K562 (cell line): ENCODE data around the gene STAP1. TPM values are rescaled to one million over a fixed set of nuclear protein-coding genes. Genes with fewer than 3 reads are reported as not detected.

Experiments
- BRD4 ChIP-seq: fragments of 200-600 bp; sonication (generic); IDR thresholded peaks from 2 replicates; pipeline ENCODE4 v1.6.1; 2017; ENCODE audit warnings: inconsistent platforms
- CREM ChIP-seq: IDR thresholded peaks from 2 replicates; pipeline ENCODE4 v1.6.1; 2014; ENCODE audit warnings: antibody characterized with exemption, low read depth
- ELF2 ChIP-seq: fragments of 250-450 bp; sonication (Bioruptor Pico); IDR thresholded peaks from 2 replicates; pipeline ENCODE4 v1.5.0; 2021; ENCODE audit warnings: mild to moderate bottlenecking
- FOXP1 ChIP-seq: sonication (generic); formaldehyde crosslinking; IDR thresholded peaks from 2 replicates; pipeline ENCODE4 v1.8.0; 2022; ENCODE audit warnings: mild to moderate bottlenecking, missing genetic modification reagents
- HDAC2 ChIP-seq: fragments of 450-650 bp; IDR thresholded peaks from 2 replicates; pipeline ENCODE4 v1.6.1; 2016; ENCODE audit warnings: mild to moderate bottlenecking
- SAFB ChIP-seq: fragments of 200-400 bp; formaldehyde crosslinking; IDR thresholded peaks from 2 replicates; pipeline ENCODE4 v1.6.1; 2017; ENCODE audit warnings: low read depth, low read length, borderline replicate concordance
- TBL1XR1 ChIP-seq, 2 experiments: IDR thresholded peaks; 2 replicates each; pipeline ENCODE4 v1.6.1; 2012; ENCODE audit warnings: improper control_type of control experiment in 2 of 2, low read length in 2 of 2, mild to moderate bottlenecking in 1 of 2
- ZBTB17 ChIP-seq: fragments of 450-650 bp; formaldehyde crosslinking; IDR thresholded peaks from 2 replicates; pipeline ENCODE4 v1.4.0; 2020; ENCODE audit warnings: mild to moderate bottlenecking
- ZNF23 ChIP-seq: fragments of 250-450 bp; sonication (Bioruptor Pico); IDR thresholded peaks from 2 replicates; pipeline ENCODE4 v1.4.0; 2020; ENCODE audit warnings: mild to moderate bottlenecking
- ZNF436 ChIP-seq: fragments of 250-450, 450-650 bp; sonication (Bioruptor Pico); formaldehyde crosslinking; IDR thresholded peaks from 2 replicates; pipeline ENCODE4 v1.7.0; 2020; ENCODE audit warnings: mild to moderate bottlenecking
- ZNF644 ChIP-seq: fragments of 200-800 bp; sonication (Bioruptor generic); IDR thresholded peaks from 2 replicates; pipeline ENCODE4 v1.6.1; 2016; ENCODE audit warnings: low read depth, missing genetic modification characterization, missing compliant biosample characterization
- polyA plus RNA-seq, 8 experiments: library from polyadenylated mRNA; depleted of rRNA in 4 of 8; stranded (reverse) in 5 of 8; unstranded in 3 of 8; fragments of >200 nt; fragmentation: Nextera tagmentation in 2 of 8; fragmentation: Illumina TruSeq in 1 of 8; extraction: Ambion mirVana in 2 of 8; extraction: Trizol in 1 of 8; gene quantifications; 2 replicates each; pipeline versions ENCODE4 v1.2.1 to v1.2.3, GENCODE V29; 2011 to 2014; ENCODE audit warnings: inconsistent platforms in 1 of 8, missing spikeins in 1 of 8
- total RNA-seq, 7 experiments: library from RNA; depleted of rRNA in 6 of 7; stranded (reverse); fragments of >200 nt in 6 of 7; fragmentation: Illumina TruSeq in 2 of 7; extraction: Trizol in 2 of 7; gene quantifications; 2 replicates each; pipeline versions ENCODE4 v1.2.1 to v1.2.3, GENCODE V29; 2011 to 2021; ENCODE audit warnings: low replicate concordance in 1 of 7
- TF ChIP-seq, protein P1 (sequence below): fragments of 450-650 bp; IDR thresholded peaks from 2 replicates; pipeline ENCODE4 v1.6.1; 2016; ENCODE audit warnings: mild to moderate bottlenecking, moderate library complexity
- TF ChIP-seq, protein P2 (sequence below): fragments of 450-650 bp; IDR thresholded peaks from 2 replicates; pipeline ENCODE4 v1.6.1; 2014; ENCODE audit warnings: low read depth, mild to moderate bottlenecking, moderate library complexity, borderline replicate concordance
- TF ChIP-seq, protein P3 (sequence below): sonication (generic); formaldehyde crosslinking; IDR thresholded peaks from 2 replicates; pipeline ENCODE4 v1.8.1; 2022; ENCODE audit warnings: missing genetic modification reagents

The STAP1 gene
- total and polyA plus RNA-seq, 9 of the 15 experiments (the other 6 are each of a cell fraction or from before 2014, with no cell fraction given), result 0.50 to 5.6 (median 1.4) TPM

DNA sequence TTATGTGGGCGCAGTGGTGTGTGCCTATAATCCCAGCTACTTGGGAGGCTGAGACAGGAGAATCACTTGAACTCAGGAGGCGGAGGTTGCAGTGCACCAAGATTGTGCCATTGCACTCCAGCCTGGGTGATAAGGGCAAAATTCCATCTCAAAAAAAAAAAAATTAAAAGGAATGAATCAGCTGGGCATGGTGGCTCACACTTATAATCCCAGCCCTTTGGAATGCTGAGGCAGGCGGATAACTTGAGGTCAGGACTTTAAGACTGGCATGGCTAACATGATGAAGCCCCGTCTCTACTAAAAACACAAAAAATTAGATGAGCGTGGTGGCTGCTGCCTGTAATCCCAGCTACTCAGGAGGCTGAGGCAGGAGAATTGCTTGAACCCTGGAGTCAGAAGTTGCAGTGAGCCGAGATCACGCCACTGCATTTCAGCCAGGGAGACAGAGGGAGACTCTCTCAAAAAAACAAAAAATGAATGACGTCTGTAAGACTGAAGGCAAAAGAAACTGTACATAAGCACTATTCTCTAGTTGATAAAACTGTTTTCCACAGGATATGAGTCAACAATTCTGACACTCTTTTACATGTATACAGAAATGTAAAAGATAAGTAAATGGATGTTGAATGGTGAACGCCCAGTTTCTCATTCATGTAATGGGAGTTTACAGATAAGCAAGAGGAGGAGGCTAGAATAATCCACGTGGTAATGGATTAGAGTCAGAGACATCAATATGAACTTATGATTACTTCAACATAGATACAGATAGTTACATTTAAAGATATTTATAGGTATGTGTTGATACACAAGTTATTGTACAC lies 35.5 kb upstream of the STAP1 start (continued):
- TF ChIP-seq, protein P1, sequence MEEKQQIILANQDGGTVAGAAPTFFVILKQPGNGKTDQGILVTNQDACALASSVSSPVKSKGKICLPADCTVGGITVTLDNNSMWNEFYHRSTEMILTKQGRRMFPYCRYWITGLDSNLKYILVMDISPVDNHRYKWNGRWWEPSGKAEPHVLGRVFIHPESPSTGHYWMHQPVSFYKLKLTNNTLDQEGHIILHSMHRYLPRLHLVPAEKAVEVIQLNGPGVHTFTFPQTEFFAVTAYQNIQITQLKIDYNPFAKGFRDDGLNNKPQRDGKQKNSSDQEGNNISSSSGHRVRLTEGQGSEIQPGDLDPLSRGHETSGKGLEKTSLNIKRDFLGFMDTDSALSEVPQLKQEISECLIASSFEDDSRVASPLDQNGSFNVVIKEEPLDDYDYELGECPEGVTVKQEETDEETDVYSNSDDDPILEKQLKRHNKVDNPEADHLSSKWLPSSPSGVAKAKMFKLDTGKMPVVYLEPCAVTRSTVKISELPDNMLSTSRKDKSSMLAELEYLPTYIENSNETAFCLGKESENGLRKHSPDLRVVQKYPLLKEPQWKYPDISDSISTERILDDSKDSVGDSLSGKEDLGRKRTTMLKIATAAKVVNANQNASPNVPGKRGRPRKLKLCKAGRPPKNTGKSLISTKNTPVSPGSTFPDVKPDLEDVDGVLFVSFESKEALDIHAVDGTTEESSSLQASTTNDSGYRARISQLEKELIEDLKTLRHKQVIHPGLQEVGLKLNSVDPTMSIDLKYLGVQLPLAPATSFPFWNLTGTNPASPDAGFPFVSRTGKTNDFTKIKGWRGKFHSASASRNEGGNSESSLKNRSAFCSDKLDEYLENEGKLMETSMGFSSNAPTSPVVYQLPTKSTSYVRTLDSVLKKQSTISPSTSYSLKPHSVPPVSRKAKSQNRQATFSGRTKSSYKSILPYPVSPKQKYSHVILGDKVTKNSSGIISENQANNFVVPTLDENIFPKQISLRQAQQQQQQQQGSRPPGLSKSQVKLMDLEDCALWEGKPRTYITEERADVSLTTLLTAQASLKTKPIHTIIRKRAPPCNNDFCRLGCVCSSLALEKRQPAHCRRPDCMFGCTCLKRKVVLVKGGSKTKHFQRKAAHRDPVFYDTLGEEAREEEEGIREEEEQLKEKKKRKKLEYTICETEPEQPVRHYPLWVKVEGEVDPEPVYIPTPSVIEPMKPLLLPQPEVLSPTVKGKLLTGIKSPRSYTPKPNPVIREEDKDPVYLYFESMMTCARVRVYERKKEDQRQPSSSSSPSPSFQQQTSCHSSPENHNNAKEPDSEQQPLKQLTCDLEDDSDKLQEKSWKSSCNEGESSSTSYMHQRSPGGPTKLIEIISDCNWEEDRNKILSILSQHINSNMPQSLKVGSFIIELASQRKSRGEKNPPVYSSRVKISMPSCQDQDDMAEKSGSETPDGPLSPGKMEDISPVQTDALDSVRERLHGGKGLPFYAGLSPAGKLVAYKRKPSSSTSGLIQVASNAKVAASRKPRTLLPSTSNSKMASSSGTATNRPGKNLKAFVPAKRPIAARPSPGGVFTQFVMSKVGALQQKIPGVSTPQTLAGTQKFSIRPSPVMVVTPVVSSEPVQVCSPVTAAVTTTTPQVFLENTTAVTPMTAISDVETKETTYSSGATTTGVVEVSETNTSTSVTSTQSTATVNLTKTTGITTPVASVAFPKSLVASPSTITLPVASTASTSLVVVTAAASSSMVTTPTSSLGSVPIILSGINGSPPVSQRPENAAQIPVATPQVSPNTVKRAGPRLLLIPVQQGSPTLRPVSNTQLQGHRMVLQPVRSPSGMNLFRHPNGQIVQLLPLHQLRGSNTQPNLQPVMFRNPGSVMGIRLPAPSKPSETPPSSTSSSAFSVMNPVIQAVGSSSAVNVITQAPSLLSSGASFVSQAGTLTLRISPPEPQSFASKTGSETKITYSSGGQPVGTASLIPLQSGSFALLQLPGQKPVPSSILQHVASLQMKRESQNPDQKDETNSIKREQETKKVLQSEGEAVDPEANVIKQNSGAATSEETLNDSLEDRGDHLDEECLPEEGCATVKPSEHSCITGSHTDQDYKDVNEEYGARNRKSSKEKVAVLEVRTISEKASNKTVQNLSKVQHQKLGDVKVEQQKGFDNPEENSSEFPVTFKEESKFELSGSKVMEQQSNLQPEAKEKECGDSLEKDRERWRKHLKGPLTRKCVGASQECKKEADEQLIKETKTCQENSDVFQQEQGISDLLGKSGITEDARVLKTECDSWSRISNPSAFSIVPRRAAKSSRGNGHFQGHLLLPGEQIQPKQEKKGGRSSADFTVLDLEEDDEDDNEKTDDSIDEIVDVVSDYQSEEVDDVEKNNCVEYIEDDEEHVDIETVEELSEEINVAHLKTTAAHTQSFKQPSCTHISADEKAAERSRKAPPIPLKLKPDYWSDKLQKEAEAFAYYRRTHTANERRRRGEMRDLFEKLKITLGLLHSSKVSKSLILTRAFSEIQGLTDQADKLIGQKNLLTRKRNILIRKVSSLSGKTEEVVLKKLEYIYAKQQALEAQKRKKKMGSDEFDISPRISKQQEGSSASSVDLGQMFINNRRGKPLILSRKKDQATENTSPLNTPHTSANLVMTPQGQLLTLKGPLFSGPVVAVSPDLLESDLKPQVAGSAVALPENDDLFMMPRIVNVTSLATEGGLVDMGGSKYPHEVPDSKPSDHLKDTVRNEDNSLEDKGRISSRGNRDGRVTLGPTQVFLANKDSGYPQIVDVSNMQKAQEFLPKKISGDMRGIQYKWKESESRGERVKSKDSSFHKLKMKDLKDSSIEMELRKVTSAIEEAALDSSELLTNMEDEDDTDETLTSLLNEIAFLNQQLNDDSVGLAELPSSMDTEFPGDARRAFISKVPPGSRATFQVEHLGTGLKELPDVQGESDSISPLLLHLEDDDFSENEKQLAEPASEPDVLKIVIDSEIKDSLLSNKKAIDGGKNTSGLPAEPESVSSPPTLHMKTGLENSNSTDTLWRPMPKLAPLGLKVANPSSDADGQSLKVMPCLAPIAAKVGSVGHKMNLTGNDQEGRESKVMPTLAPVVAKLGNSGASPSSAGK, result peak; percentile 47; the same call in 1 of the 2 replicates
- TF ChIP-seq TBL1XR1 (IDR thresholded peaks at IDR 0.05; ENCODE audit: low read length in 2 of 2) (peak in 1 of 2 experiments; percentile 73; a peak in 2 of 4 replicates), SAFB (no peak), ZNF436 (CRISPR knock-in tag) (no peak), ELF2 (CRISPR knock-in tag) (no peak), HDAC2 (0 out of 2 replicates have a peak, but pooled peaks have one; percentile 31), ZNF23 (no peak), ZNF644 (tag) (no peak), ZBTB17 (CRISPR knock-in tag) (no peak), BRD4 (0 out of 2 replicates have a peak, but pooled peaks have one; percentile 21), CREM (peak; percentile 77), FOXP1 (0 out of 2 replicates have a peak, but pooled peaks have one; percentile 14)
- TF ChIP-seq, protein P2, sequence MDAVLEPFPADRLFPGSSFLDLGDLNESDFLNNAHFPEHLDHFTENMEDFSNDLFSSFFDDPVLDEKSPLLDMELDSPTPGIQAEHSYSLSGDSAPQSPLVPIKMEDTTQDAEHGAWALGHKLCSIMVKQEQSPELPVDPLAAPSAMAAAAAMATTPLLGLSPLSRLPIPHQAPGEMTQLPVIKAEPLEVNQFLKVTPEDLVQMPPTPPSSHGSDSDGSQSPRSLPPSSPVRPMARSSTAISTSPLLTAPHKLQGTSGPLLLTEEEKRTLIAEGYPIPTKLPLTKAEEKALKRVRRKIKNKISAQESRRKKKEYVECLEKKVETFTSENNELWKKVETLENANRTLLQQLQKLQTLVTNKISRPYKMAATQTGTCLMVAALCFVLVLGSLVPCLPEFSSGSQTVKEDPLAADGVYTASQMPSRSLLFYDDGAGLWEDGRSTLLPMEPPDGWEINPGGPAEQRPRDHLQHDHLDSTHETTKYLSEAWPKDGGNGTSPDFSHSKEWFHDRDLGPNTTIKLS, result peak; percentile 45; the same call in 1 of the 2 replicates
- TF ChIP-seq, protein P3, sequence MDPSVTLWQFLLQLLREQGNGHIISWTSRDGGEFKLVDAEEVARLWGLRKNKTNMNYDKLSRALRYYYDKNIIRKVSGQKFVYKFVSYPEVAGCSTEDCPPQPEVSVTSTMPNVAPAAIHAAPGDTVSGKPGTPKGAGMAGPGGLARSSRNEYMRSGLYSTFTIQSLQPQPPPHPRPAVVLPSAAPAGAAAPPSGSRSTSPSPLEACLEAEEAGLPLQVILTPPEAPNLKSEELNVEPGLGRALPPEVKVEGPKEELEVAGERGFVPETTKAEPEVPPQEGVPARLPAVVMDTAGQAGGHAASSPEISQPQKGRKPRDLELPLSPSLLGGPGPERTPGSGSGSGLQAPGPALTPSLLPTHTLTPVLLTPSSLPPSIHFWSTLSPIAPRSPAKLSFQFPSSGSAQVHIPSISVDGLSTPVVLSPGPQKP (CRISPR knock-in tag), result no peak
